GDM1 (cell line): ENCODE data around the gene SUCLG2.

Source experiments
- DNase-seq: peaks from one replicate; lab custom pipeline; 2025; lab: John Stamatoyannopoulos, UW

Gene SUCLG2

GRCh38 chr3:67649681-67650080, 4.7 kb downstream of the SUCLG2 start:
- DNase-seq, result no peak

DNA sequence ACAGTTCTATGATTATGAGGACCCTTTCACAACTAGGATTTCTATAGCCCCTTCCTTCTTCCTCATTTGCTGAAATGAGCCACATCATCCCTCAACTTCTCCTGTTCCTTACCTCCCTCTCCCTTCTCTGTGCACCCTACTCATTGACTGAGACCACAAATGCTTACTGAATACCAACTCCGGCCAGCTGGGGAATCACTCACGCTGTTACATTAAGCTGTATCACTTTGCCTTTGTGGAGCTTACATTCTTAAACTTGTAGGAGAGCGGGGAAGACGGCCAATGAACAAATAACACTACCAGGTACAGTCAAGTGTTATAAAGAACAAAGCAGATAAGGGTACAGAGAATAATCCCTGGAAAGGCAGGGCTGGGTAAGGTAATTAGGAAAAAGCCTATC, 5.7 kb downstream of the SUCLG2 start:
- no peak for DNase-seq

DNA sequence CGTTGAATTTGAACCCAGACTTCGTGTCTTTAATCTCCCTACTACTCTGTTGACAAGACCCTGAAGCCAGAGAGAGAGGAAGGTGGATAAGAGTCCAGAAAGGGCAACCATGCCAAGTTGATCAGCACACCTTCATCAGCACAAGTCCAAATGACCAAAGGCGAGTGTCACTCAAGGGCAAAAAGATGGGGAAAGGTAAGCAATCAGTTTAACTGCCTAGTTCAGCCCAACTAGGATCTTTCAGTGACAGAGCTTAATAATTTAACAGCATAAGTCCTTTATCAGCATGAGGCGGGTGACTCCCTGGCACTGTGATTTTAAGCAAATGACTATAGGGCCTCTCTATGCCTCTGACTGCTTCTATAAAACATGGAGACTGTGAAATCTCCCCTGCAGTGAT, 6.2 kb downstream of the SUCLG2 start:
- no peak for DNase-seq

GRCh38 chr3:67647390-67647878, 7.0 kb downstream of the SUCLG2 start:
- no peak for DNase-seq

DNA sequence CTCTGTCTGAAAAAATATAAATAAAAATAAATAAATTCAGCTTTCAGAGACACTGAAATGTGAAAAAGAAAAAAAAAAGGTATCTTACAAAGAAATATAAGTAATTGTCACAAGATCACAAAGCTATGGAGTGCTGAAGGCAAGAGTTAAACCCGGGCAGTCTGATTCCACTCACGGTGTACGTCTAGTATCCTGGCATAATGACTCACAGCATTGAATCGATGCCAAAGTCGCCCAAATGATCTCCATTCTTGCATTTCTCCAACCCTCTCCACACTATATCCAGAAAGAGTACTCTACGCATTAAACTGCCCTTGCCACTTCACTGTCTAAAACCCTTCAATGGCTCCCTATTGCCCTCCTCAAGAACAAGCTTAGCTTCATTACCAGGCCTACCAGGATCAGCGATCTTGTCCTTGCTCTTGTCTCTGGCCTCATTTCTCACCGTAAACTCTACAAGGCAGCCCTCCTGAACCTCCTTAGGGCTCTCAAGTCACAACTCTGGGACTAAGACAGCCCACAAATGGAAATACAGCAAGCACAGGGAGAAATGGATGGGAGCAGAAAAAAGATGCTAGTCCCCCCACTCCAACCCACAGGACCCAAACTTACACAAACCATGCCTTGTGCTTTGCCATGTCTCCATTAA, 7.7 kb downstream of the SUCLG2 start:
- DNase-seq, result no peak

GRCh38 chr3:67644827-67645226, 9.6 kb downstream of the SUCLG2 start:
- no peak for DNase-seq

GRCh38 chr3:67642734-67643133, 11.7 kb downstream of the SUCLG2 start:
- no peak for DNase-seq

DNA sequence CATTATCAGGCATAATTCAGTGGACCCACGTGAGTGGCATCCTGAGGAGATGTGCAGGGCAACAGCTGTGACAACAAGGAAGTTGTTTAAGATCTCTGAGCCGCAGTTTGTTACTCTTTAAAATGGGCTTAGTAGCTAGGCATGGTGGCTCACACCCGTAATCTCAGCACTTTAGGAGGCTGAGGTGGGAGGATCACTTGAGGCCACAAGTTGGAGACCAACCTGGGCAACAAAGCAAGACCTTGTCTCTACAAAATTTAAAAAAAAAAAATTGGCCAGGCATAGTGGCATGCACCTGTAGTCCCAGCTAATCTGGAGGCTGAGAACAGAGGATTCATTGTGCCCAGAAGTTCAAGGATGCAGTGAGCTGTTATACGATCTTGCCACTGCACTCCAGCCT, 12.2 kb downstream of the SUCLG2 start:
- no peak for DNase-seq

DNA sequence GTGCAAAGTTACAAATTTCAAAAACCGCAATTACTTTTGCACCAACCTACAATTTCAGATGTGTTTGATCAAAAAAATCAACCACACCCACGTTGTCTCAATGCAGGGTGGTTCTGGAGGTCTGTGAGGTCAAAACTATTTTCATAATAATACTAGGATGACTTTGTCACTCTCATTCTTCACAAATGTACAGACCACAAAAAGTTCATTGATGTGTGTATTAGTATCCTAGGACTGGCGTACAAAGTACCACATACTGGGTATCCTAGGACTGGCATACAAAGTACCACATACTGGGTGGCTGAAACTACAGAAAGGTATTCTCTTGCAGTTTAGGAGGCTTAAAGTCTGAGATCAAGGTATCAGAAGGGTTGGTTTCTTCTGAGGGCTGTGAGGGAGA, 13.0 kb downstream of the SUCLG2 start:
- DNase-seq, result no peak

DNA sequence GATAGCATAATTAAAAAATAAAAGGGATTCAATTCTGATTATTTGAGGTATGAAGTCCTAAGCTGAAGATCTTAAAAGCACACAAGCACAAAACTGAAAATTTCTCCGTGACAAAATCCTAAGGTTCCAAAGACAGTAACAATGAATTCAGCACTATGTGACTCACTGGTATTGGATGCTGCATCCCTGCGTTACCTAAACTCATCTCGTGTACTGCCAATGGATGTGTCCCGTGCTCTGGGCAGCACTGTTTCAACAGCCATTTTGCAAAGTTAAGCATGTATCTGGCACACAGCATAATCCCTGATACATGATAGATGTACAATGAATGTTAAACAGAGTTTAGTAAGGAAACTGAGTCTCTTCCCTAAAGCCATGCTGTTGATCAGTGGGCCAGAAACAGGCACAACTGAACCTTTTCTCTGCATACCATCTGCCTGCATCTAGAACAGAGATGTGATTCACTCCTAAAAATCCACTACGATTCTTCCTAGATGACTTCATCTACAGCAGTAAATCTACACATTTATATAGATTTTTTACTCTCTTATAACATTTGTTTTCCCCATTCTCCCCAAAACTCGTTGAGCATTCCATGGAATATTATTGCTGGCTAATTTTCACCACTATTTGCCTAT, 14.3 kb downstream of the SUCLG2 start:
- DNase-seq, result no peak

- no peak for DNase-seq
Observed at GRCh38 chr3:67637255-67637900, 17.0 kb downstream of the SUCLG2 start.

DNA sequence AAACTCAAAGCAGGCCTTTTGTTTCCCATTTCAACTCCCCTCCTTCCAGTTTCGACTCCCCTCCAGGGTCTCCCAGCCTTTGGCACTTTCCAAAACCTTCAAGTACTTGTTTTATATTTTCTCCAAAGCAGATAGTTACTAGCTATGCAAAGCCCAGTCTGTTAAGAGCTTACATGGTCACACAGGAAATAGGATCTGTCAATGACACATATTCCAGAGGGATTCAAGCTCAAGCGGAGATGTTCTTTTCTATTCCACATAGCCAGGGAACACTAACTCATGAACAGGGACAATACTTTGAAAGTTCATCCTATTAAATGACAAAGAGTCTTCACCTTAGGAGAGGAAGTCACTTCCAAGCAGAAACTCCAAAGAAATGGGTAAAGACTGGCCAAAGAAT, 18.6 kb downstream of the SUCLG2 start:
- no peak for DNase-seq

- no peak for DNase-seq
Observed at GRCh38 chr3:67635257-67635656, 19.2 kb downstream of the SUCLG2 start.

DNA sequence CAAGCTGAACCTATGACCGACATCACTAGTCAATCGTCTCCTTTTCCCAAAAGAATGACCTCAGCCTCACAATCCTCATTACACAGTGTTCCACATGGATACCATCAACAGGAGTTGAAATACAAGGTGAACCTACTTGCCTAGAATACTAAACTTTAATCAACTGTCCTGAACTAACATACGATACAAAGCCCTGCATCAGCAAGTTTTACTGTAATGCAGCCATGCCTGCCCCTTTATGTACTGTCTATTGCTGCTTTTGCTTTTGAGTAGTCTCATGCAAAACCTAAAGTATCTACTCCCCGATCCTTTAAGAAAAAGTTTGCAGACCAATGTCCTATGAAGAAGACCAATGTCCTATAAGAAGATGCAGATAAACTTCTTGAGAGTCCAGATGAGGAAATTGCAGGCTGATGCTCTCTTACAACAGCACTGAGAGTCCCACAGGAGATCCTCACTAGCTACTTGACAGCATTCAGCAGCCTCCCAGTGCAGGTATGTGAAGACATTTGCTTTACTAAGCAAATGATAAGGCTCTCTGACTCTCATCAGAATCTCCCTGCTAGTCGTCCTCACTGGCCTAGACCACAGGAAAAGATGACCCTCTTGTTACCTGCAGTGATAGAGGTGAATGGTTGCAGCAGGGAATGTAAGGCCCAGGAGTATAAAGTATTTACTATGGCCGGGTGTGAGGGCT, 23.6 kb downstream of the SUCLG2 start:
- DNase-seq, result no peak

DNA sequence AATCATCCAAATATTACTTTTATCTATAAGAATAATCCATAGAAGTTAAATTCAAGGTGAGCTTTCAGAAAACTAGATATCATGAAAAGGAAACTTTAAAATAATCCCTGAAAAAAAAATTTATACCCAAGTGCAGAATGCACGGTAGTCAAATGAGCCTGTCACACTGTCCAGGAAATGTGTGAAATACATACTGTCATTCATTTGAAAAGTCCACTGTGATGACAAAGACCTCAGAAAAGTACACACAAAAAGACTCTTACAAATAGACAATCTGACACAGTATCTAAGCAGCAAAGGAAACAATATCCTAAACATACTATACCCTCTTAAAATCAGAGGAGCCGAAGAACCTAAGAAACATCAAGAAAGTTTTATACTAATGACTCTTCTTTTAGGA, 29.7 kb downstream of the SUCLG2 start:
- DNase-seq, result no peak

DNA sequence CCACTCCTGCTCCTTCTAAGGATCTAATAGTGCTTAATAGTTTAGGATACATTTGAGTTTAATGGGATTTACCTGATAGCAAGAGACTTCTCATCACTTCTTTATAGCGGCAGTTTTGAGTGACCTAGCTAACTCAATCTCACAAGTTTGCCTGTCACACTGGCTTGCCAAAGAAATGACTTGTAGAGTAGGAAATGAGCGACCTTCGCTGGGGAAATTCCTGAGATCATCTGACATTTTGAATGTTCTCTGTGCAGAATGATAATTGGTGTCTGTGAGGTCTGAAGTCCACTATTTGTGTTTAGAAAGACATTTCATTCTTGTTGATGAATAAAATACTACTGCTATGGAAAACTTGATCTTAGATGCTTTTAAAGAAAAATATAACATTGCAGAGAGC, 30.3 kb downstream of the SUCLG2 start:
- no peak for DNase-seq

DNA sequence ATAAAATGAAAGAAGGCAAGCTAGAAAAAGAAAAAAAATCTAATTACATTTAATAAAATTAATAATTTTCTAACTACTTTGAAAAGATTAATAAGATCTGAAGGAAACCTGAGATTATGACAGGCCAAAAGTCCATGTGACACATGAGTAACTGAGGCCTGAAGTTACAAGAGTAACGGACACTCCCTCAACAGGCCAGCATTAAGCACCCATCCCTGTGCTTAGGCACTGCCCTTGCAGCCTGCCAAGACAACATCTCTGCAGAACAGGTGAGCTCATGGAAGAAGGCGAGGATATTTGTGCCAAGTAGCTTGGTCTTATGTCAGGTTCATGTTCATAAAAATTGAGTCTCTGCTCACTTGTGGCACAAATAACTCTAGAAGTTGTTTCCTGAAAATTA, 31.8 kb downstream of the SUCLG2 start:
- no peak for DNase-seq

- DNase-seq, result no peak
Observed at GRCh38 chr3:67620869-67621268, 33.5 kb downstream of the SUCLG2 start.

GRCh38 chr3:67619991-67620390, 34.4 kb downstream of the SUCLG2 start:
- no peak for DNase-seq

- DNase-seq, result no peak
Observed at GRCh38 chr3:67617518-67617917, 36.9 kb downstream of the SUCLG2 start.

GRCh38 chr3:67616046-67616445, 38.4 kb downstream of the SUCLG2 start:
- no peak for DNase-seq

DNA sequence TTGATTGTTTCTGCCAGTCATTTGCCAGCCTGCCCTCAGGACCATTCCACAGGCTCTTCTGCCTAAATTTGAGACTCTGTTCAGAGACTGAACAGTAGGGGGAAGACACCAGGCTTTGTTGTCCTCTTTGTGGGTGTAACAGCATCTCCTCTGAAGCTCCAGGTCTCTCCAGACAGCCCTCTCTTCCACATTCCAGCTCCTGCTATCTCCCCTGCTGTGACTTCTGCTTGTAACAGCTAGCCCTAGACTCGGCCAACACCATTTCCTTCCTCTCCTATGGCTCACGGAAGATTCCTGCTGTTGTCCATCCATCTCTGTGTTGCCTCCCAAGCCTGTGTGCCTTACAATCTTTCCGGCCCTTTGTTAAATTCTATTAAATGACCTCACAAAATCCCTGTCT, 40.2 kb downstream of the SUCLG2 start:
- DNase-seq, result no peak

DNA sequence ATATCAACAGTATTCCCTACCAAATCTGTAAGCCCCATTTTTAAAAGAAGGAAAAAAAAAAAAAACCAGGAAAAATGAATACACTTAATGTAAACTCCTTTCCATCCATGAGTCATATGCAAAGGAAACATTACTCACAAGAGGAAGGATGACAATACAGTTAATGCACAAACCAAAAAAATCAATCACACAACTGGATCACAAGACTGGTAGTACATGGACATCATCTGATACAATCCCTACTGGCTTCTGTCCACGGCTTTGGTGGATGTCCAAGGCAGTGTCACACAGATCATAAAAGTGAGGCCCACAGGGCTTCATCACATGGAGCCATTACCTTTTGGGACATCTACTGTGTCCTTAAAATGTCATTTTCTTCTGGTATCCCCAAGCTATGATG, 44.0 kb downstream of the SUCLG2 start:
- DNase-seq, result no peak
